ENCODE results near the gene PTRHD1.

PTRHD1 gene

GRCh38 chr2:24742730-24743129, 50.5 kb downstream of the PTRHD1 start:
- no peak for TF ChIP-seq ZNF274 (IDR thresholded peaks at IDR 0.05; ENCODE audit: low read depth, low read length)
- no peak overlapping the region for H3K4me3 ChIP-seq (ENCODE audit: low read length)

DNA sequence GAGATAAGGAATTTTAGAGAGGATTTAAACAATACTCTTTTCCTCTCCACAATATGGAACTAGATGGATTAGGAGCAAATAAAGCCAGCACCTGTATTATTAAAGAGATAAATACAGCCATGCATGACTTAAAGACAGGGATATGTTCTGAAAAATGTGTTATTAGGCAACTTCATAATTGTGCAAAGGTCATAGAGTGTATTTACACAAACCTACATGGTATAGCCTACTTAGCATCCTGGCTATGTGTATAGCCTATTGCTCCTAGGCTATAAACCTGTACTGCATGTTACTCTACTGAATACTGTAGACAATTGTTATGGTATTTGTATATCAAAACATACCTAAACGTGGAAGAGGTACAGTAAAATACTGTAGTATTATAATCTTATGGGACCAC, 53.0 kb downstream of the PTRHD1 start:
- H3K4me3 ChIP-seq (ENCODE audit: low read length), result no peak overlapping the region
- no peak for TF ChIP-seq ZNF274 (IDR thresholded peaks at IDR 0.05; ENCODE audit: low read depth, low read length)

Measured in GM08714 (cell line).